Loucy (cell line): ENCODE measurements around the gene SKI.

ENCODE experiments used
- EZH2phosphoT487 ChIP-seq: fragments of 200-600 bp; IDR thresholded peaks from 2 replicates; pipeline ENCODE4 v1.6.1; 2018; ENCODE audit warnings: antibody characterized with exemption, mild to moderate bottlenecking, moderate library complexity, borderline replicate concordance
- TF ChIP-seq, protein P1 (sequence below): fragments of 200-600 bp; sonication (generic); conservative IDR thresholded peaks from 2 replicates; pipeline ENCODE4 v1.5.1; 2014; ENCODE audit warnings: mild to moderate bottlenecking, antibody characterized with exemption, low read length

DNA sequence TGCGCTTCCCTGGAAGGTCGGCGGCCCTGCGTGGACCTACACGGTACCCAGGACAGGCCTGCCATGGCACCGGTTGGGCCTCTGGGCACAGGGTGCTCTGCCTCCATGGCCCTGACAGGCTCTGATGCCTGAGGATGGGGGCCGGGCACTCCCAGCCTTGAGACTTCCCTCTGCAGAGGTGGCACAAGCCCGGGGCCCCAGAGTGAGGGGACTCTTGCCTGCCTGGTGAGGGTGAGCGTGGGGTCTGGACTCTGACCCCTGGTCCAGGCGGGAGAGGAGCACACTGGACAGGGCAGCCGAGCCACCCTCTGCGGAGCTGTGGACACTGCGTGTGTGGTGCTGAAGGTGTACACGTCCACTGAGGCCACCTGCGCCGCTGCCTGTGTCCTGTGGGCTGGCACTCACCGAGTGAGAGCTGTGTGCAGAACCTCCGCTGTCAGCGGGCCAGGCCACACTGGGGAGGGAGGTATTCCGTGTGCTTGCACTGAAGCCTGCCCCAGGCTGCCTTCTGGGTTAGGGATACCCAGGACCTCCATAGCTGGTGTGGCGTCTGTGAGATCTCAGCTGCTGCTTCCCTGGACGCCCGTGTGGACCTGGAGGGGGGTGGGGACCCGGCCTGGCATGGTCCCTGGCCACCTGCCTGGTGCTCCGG, 10.4 kb downstream of the SKI start:
- TF ChIP-seq, protein P1, sequence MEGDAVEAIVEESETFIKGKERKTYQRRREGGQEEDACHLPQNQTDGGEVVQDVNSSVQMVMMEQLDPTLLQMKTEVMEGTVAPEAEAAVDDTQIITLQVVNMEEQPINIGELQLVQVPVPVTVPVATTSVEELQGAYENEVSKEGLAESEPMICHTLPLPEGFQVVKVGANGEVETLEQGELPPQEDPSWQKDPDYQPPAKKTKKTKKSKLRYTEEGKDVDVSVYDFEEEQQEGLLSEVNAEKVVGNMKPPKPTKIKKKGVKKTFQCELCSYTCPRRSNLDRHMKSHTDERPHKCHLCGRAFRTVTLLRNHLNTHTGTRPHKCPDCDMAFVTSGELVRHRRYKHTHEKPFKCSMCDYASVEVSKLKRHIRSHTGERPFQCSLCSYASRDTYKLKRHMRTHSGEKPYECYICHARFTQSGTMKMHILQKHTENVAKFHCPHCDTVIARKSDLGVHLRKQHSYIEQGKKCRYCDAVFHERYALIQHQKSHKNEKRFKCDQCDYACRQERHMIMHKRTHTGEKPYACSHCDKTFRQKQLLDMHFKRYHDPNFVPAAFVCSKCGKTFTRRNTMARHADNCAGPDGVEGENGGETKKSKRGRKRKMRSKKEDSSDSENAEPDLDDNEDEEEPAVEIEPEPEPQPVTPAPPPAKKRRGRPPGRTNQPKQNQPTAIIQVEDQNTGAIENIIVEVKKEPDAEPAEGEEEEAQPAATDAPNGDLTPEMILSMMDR, result no peak
- no peak for TF ChIP-seq EZH2phosphoT487
